ENCODE results near the gene FAM131A.

GRCh38 chr3:184335661-184336546, 1.5 kb upstream of the FAM131A start:
- no peak for TF ChIP-seq CTCF (conservative IDR thresholded peaks at IDR 0.05; ENCODE audit: low read length)
- no peak for TF ChIP-seq EZH2phosphoT487 (IDR thresholded peaks at IDR 0.05; ENCODE audit: borderline replicate concordance, low read depth, low read length)
